NCI-H2081 (cell line): Measurements from ENCODE around the gene LEAP2.
A peak's percentile ranks its signal among the peaks of the same experiment; 100 is the strongest.
"Not testable (repeated sequence)": the region's sequence is repeated elsewhere in the genome, so short reads cannot be mapped to it uniquely, and the experiment has no call there.

Experiments used
- DNase-seq, 2 experiments: peaks; one replicate each; lab custom pipeline; 2025; lab: John Stamatoyannopoulos, UW

Gene LEAP2

GRCh38 chr5:132840896-132841295 is 32.6 kb upstream of the LEAP2 start:
- peak in 1 of 2 experiments; percentile 14 for DNase-seq

GRCh38 chr5:132841305-132841704 is 32.2 kb upstream of the LEAP2 start:
- no peak for DNase-seq

GRCh38 chr5:132848270-132848669 is 25.2 kb upstream of the LEAP2 start:
- no peak for DNase-seq

- no peak for DNase-seq
Observed at GRCh38 chr5:132849347-132849746, 24.1 kb upstream of the LEAP2 start.

- no peak for DNase-seq
Observed at GRCh38 chr5:132850066-132850465, 23.4 kb upstream of the LEAP2 start.

GRCh38 chr5:132853323-132853722 is 20.1 kb upstream of the LEAP2 start:
- DNase-seq = no peak

GRCh38 chr5:132853790-132854189 is 19.7 kb upstream of the LEAP2 start:
- DNase-seq = no peak

- no peak for DNase-seq
Observed at GRCh38 chr5:132854301-132854700, 19.2 kb upstream of the LEAP2 start.

- DNase-seq = not testable (repeated sequence)
Observed at GRCh38 chr5:132854992-132855391, 18.5 kb upstream of the LEAP2 start.

GRCh38 chr5:132856011-132856410 is 17.5 kb upstream of the LEAP2 start:
- DNase-seq = no peak

- DNase-seq = no peak
Observed at GRCh38 chr5:132859889-132860437, 13.5 kb upstream of the LEAP2 start.

GRCh38 chr5:132860742-132861141 is 12.7 kb upstream of the LEAP2 start:
- no peak for DNase-seq

GRCh38 chr5:132865668-132866341 is 7.7 kb upstream of the LEAP2 start:
- DNase-seq = no peak

GRCh38 chr5:132866342-132867045 is 7.0 kb upstream of the LEAP2 start, which contains the start of the genes GDF9 and UQCRQ:
GDF9 (minus strand) TSS chr5:132866469; CDS start chr5:132864533, 1,936 bp downstream.
UQCRQ (plus strand) TSS chr5:132866642; CDS start chr5:132866882, 240 bp downstream.
- DNase-seq = peak; percentile 97 to 98

GRCh38 chr5:132867046-132867451 is 6.4 kb upstream of the LEAP2 start:
- DNase-seq = no peak

- no peak for DNase-seq
Observed at GRCh38 chr5:132868754-132869153, 4.7 kb upstream of the LEAP2 start.

- no peak for DNase-seq
Observed at GRCh38 chr5:132870801-132871200, 2.7 kb upstream of the LEAP2 start.

- no peak for DNase-seq
Observed at GRCh38 chr5:132871459-132872284, 1.8 kb upstream of the LEAP2 start.

GRCh38 chr5:132872788-132873118 is 715 bp upstream of the LEAP2 start:
- DNase-seq = no peak

GRCh38 chr5:132873930-132874271 is 433 bp downstream of the LEAP2 start:
- DNase-seq = no peak

- DNase-seq = no peak
Observed at GRCh38 chr5:132876020-132876759, 2.7 kb downstream of the LEAP2 start.

- no peak for DNase-seq
Observed at GRCh38 chr5:132877466-132877865, 4.0 kb downstream of the LEAP2 start.
